ENCODE measurements around the gene FSHB. TPM values are rescaled to one million over a fixed set of nuclear protein-coding genes. Genes with fewer than 3 reads are reported as not detected.

Gene FSHB
- total and polyA plus RNA-seq, 2 of the 8 experiments (the other 6 are each of a cell fraction or from before 2014, with no cell fraction given): not detected

DNA sequence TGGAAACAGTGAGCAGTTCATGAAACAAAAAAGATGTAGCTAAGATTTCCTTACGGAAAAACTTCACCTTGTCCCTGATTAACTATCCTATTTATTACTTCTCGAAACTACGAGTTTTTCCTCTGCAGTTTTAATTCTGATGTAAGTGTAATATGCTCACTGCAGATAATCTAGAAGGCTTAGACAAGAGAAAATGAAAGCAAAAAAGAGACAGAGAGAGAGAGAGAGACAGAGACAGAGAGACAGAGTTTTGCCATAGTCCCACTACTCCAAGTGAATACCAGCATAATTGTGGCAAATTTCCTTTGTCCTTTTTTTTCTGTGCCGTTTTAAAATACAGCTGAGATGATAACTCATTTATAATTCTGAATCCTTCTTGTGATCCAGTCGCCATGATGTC lies 24.8 kb downstream of the FSHB start:
- Histone ChIP-seq H3K4me3 (ENCODE audit: extremely low read depth in 1 of 4, insufficient read depth in 2 of 4, low read depth in 3 of 4, low read length in 4 of 4) (no peak overlapping the region), H4K5ac (ENCODE audit: insufficient read length, low read depth, low read length) (no peak overlapping the region), H3K18ac (ENCODE audit: extremely low read depth, low read length) (no peak overlapping the region), H2BK15ac (ENCODE audit: low read length) (no peak overlapping the region), H3K4me1 (replicated peaks in 1 of 4; ENCODE audit: control insufficient read depth in 3 of 4, insufficient read depth in 4 of 4, low read length in 3 of 4) (no peaks in the 10 kb centered on the region), H2BK20ac (ENCODE audit: low read length) (no peak overlapping the region), H4K8ac (ENCODE audit: extremely low read depth, insufficient read depth, low read length) (no peak overlapping the region), H2AFZ (ENCODE audit: low read length) (no peak overlapping the region), H2BK5ac (ENCODE audit: low read depth, low read length) (no peak overlapping the region), H3K9me3 (ENCODE audit: insufficient read depth in 2 of 2, low read depth in 1 of 2, low read length in 1 of 2) (no peaks in the 10 kb centered on the region), H3K4ac (replicated peaks; ENCODE audit: insufficient read length, low read depth, low read length) (no peak overlapping the region), H2BK120ac (replicated peaks; ENCODE audit: low read depth, low read length) (no peak overlapping the region), H3K4me2 (ENCODE audit: insufficient read depth in 1 of 2, low read depth in 2 of 2, low read length in 2 of 2) (no peak overlapping the region), H2BK12ac (ENCODE audit: low read depth, low read length) (no peak overlapping the region), H2AK5ac (ENCODE audit: low read depth, low read length) (no peak overlapping the region), H4K91ac (replicated peaks; ENCODE audit: insufficient read length, low read length) (no peak overlapping the region), H3K36me3 (ENCODE audit: control insufficient read depth in 2 of 4, insufficient read depth in 4 of 4, low read length in 3 of 4) (no peaks in the 10 kb centered on the region), H3K14ac (ENCODE audit: insufficient read length) (no peak overlapping the region), H3K79me2 (ENCODE audit: control insufficient read depth in 1 of 2, insufficient read depth in 2 of 2, low read length in 2 of 2) (no peaks in the 10 kb centered on the region), H3K27me3 (replicated peaks in 1 of 4; ENCODE audit: control insufficient read depth in 3 of 4, extremely low read depth in 1 of 4, insufficient read depth in 3 of 4, low read length in 3 of 4) (no peaks in the 10 kb centered on the region), H3K23ac (ENCODE audit: insufficient read length) (no peak overlapping the region), H3K9ac (replicated peaks in 1 of 4; ENCODE audit: extremely low read depth in 1 of 4, low read depth in 3 of 4, low read length in 3 of 4) (no peak overlapping the region), H3K23me2 (ENCODE audit: low read depth, low read length) (no peaks in the 10 kb centered on the region), H3K79me1 (ENCODE audit: low read depth, low read length) (no peaks in the 10 kb centered on the region), H3K27ac (ENCODE audit: low read depth, low read length) (no peak overlapping the region), H4K20me1 (replicated peaks in 1 of 2; ENCODE audit: control insufficient read depth in 1 of 2, insufficient read depth in 2 of 2, low read length in 2 of 2) (no peaks in the 10 kb centered on the region), H3K56ac (replicated peaks; ENCODE audit: insufficient read length, low read depth, low read length) (no peak overlapping the region)
- CTCF ChIA-PET (ENCODE audit: partially characterized antibody): interaction anchor here (0.7 to 2.1 kb wide), 2 partner anchors 14 to 75 kb away, joined by 3 to 14 read pairs; no protein-coding TSS in a partner anchor
- no peak for DNase-seq (ENCODE audit: low read depth in 1 of 2, low spot score in 2 of 2)
- POLR2A ChIA-PET (ENCODE audit: partially characterized antibody): interaction anchor here (0.8 kb wide), 1 partner anchor 67 kb away, joined by 3 read pairs; the partner anchor contains the start of gene ARL14EP
- FAIRE-seq: no peak
- whole genome bisulfite sequencing, 2 experiments (ENCODE audit: extremely low coverage in 1 of 2, insufficient coverage in 1 of 2, insufficient read length in 1 of 2, insufficient replicate concordance in 2 of 2, low coverage in 1 of 2, low lambda C conversion rate in 2 of 2, missing lambda C conversion rate in 1 of 2): 84% methylated on average over 5 of the region's 5 CpGs; no CpG with 5 or more reads in 1 of the 2 experiments
- TF ChIP-seq EZH2 (IDR thresholded peaks at IDR 0.05; ENCODE audit: low read depth, low read length, severe bottlenecking): no peak
- no peak for TF ChIP-seq HDAC6 (IDR thresholded peaks at IDR 0.05; ENCODE audit: low read depth, low read length)
- TF ChIP-seq, protein P1, sequence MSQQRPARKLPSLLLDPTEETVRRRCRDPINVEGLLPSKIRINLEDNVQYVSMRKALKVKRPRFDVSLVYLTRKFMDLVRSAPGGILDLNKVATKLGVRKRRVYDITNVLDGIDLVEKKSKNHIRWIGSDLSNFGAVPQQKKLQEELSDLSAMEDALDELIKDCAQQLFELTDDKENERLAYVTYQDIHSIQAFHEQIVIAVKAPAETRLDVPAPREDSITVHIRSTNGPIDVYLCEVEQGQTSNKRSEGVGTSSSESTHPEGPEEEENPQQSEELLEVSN (IDR thresholded peaks at IDR 0.05): no peak
- no peak for TF ChIP-seq TCF12 (IDR thresholded peaks at IDR 0.05; ENCODE audit: low read depth, low read length)
- no peak for TF ChIP-seq CHD1 (IDR thresholded peaks at IDR 0.05; ENCODE audit: low read depth, low read length)
- TF ChIP-seq FOSL1 (IDR thresholded peaks at IDR 0.05; ENCODE audit: insufficient read depth, low read depth, low read length): no peak
- TF ChIP-seq MAFK (IDR thresholded peaks at IDR 0.05; ENCODE audit: low read depth, low read length): no peak

All from H1 (cell line).